Stimulated activated CD4-positive, alpha-beta T cell treated with anti-CD3 and anti-CD28 coated beads, Interleukin-1b, Interleukin-23, amount 100 ng/mL, for 24 hours (primary cell): Measurements from ENCODE around the gene STAT1.
"Not testable (repeated sequence)": the region's sequence is repeated elsewhere in the genome, so short reads cannot be mapped to it uniquely, and the experiment has no call there.

Experiments used
- DNase-seq, 4 experiments: peaks; one replicate each; pipeline ENCODE4 v3.0.0-alpha.2; 2020; ENCODE audit warnings: low read depth in 4 of 4, low spot score in 1 of 4

Gene STAT1

DNA sequence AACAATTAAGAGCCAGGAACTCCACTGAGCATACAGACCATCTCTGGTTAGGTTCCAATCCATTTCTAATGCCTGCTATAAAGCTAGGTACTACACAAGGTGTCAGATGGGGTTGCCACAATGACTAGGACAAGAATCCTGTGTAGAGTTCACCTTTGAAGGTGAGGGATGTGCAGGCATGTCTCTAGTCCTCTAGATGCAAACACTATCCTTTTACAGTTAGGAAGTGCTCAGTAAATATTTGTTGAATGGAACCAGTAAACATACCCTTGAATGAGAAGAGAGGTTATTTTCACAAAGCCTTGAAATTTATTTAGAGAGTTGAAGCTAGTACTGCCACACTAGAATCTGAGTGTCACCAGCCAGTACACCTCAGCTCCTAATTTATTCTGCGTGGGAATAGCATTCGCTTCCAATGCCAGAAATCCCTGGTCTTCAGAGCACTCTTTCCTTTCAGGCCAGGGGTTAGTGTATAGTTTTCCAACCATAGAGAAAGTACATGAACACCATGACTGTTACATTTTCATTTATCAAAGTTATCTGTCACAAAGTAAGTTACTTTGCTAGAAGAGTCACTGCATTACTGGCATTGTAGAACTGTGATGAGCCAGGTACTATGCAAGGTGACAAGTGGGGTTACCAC lies 48.3 kb downstream of the STAT1 start:
- DNase-seq, result no peak

DNA sequence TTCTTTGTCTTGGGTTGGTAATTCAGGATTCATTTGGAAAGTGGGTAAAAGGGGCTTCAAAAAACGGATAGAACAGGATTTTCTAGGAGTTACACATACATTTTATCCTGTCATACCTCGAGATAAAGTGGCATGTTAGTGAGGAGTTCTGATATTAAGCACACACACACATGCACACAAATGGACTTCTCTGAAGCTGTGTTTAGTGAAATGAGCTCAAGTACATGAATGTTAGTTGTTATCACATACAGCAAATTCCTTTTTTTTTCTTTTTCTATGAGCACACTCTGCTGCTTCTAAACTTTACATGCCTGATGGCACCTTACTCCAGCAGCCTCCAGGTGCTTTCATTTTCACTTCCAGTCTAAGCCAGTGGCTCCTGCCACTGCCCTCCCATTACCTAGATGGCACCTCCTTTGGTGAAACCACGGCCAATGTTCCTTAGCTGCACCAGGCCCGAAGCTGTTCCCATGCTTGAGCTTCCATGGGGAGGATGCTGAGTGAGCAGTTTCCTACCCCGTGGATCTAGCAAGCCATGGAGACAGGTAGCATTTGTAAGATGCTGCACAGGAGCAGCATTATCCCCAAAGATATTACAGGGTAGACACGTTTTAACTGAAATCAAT lies 49.7 kb downstream of the STAT1 start:
- no peak for DNase-seq

DNA sequence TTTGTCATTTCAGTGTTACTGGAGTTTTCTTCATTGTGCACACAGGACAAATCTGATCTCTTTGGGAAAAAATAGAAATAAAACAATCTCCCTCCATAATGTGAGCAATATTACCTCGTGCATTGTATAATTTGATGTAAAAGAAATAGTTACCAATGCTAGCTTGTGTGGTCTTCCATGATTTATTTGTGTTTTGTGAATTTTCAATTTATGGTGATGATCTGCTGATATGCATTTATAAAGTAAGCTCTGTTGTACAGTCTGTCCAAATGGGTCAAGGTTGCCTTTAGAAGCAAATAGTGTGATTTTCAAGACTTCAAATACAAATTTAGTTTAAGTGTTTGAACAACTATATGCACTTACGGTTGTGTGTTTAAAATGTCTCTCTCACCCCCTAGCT lies 50.9 kb downstream of the STAT1 start:
- DNase-seq, result no peak

DNA sequence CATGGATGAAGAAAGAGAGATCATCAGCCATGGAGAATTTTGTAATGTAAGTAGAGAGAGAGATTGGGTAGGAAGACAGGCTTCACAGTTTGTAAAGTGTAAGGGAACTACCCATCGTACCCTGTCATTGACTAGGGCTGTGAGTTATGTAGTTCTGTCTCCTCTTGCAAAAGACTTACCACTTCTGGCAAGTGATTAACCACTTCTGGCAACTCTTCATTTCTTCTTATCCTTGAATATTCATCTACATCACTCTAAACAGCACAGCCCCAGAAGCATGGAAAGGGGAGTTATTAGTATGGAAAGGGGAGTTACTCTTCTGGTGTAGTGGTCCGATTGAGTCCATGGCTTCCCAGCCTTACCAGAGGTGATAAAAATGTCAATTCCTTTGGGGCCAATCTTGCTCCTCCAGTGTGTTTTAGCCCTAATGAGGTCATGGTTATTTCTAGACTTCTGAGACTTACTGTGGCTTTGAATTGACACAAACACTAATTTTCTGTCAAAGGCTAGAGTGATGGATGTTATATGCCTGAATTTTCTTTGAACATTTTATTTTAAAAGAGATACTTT lies 52.0 kb downstream of the STAT1 start:
- no peak for DNase-seq

DNA sequence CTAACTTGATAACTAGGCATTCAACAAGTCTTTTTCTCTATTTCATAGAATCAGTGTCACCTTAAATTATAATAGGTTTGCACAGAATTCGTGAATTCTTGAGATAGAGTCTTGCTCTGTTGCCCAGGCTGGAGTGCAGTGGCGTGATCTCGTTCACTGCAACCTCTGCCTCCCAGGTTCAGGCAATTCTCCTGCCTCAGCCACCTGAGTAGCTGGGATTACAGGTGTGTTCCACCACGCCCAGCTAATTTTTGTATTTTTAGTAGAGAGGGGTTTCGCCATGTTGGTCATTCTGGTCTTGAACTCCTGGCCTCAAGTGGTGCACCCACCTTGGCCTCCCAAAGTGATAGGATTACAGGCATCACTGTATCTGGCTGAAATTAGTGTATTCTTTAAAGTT lies 52.9 kb downstream of the STAT1 start:
- DNase-seq, result not testable (repeated sequence)

DNA sequence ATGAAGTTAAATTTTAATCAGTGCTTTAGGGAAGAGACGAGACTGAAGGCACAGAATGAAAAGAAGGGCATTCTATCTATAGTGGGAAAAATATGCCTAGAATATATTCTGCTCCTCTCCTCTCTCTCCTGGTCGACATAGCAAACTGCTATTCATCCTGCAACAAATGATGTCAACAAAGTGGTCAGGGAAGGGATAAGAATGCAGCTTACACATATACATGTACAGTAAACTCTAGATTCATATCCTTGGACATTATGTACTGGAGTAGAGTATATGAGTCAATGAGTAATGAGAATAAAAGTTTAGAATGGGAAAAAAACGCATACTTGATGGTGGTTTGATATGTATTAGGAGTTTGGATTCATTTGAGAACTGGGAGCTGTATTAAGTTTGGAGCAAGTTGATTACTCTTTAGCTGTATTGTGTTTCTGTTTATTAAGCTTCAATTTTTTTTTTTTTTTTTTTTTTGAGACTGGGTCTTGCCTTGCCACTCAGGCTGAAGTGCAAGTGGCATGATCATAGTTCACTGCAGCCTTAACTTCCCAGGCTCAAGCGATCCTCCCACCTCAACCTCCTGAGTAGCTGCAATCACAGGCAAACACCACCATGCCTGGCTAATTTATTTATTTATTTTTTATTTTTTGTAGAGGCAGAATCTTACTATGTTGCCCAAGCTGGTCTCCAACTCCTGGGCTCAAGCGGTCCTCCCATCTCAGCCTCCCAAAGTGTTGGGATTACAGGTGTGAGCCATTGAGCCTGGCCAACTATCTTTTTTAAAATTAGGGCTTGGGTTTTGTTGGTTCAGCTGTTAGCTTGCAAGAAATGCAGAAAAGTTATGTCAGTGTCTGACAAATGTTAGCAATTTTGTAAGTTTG lies 53.8 kb downstream of the STAT1 start:
- DNase-seq, result no peak

DNA sequence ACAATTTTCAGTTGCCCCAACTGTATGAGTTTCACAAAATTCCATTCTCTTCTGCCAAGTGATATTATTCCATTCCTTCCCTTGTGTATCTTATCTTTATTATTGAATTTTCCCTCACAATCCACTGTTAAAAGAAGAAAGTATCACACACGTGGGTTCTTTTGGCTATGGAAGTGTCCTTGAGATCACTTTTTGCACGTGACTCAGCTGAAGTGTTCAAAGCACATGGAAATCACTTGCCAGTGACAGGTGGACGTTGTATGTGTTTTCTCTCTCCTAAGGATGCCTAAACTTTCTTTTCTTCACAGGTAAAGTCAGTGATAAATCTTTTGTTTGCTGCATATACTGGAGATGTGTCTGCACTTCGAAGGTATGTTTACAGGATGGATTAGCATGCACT lies 60.7 kb downstream of the STAT1 start:
- DNase-seq, result no peak

DNA sequence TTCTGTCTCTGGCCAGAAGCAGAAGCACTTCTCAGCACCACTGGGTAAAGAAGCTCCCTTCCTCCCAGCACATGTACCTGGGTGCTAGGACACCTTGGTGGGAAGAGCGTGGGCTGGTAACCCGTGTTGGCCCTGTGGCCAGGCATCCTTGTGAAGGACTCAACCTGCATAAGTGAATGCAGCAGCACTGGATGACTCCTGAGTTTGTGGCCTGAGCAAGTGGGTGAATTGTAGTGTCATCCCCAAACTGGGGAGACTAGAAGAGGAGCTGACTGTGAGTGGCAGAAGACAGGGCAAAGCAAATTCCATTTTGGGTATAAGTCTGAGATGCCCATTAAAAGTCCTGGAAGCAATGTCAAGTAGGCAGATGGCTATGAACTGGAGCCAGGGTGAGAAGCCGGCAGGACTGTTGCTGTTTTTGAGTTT lies 63.4 kb downstream of the STAT1 start:
- DNase-seq, result no peak

DNA sequence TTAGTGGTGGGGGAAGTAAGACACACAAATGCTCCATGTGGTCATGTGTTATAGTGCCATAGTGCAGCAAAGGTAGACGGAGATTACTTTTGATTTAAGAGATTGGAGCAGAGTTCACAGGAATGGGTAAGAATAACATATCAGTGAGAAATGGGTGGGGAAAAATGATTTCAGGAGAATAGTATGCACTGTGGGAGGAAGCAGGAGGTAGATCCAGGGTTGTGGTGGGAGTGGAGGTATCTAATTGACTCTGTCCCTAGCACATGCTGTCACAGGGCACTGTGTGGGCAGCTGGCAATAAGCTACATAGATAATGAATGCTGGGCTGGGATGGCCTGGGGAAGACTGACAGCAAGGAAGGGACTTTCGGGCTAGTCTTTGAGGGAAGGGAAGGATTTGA lies 65.3 kb downstream of the STAT1 start:
- no peak for DNase-seq

DNA sequence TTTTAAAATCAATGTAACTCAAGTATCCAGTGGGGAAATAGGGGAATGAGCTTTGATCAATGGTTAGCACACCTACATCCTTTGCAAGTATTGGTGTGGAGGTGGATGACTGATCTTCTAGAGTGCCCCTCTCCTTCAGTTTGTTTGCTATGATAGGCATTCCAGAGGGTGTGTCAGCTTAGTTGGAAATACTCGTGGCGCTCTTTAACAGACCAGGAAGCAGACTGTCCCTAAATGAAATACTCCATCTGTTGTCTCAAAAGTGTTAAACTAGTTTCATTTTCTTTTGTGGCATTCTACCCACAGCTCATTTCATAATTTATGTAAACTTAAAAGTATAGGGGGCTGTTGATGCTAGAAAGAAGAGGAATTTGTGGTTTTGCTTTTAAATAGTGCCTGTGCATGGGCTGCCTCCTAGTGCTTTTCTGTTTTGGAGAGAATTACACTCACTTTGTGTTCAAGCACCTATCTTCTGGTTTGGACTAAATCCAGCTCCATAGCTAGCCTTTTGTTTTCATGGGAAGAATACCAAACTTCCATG lies 66.2 kb downstream of the STAT1 start:
- DNase-seq, result no peak

DNA sequence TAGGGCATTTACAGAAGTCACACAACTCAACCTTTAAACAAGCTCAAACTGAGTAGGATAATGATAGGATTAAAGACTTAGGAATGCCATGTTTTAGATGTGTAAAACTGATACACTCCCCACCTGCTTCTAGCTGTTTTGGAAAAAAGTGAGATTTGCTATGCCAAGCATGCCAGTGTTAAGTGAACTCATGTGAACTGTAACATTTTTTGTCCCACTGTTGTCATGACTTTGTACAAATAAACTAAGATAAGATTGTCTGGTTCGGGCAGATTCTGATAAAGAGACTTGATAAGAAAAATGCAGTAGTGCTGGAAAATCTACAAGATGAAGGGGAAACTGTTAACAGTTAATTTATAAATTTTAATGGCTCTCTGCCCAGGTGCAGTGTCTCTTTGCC lies 66.8 kb downstream of the STAT1 start:
- DNase-seq, result no peak

DNA sequence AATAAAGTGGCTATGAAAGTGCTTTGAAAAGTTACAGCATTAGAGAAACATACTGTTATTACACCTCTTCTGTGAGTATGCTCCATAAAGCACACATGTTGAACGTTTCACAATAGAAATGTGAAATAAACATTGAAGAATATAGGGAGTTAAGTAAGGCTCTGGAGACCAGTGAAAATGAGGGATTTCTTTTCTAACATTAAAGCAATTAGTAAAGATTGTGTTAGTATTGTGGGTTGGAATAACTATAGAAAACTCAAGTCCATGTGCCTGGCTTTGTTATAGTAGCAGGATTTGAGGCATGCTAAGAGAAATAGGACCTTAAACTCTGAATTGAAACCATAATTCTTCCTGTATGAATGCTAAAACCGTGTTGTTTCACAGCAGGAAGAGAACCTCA lies 70.3 kb downstream of the STAT1 start:
- DNase-seq, result no peak

DNA sequence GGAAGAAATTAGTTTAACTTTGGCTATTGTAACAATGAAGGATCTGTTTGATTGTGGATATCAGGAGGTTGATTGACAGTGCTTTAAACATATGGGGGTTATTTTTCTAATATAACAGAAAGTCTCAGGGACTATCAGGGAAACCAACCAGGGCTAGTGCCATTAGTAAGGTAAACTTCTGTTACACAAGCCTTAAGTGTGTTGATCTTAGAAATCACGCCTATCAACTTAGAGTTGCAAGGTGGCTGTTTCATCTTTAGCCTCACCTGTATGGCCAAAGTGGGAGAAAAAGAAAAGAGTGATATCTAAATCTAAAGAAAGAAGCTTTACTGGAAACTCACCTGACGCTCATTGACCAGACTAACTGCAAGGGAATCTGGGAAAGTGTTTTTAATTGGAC lies 71.3 kb downstream of the STAT1 start:
- no peak for DNase-seq

DNA sequence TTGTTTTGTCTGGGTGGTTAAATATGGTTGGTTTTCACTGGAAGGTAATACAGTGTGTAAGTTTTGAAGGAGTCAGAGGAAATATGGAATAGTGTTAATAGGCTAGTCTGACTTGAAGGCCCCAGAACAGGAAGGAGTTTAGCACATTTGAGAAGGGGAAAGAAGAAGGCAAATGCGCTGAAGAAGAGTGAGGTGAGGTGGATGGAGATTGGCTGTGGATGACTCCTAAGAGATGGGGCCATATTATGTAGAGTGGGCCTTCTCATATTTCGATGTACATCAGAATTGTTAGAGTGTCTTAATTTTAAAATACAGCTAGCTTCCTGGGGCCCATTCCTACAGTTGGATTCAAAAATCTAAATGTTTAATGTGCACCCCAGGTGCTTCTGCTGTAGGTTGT lies 72.4 kb downstream of the STAT1 start:
- no peak for DNase-seq

DNA sequence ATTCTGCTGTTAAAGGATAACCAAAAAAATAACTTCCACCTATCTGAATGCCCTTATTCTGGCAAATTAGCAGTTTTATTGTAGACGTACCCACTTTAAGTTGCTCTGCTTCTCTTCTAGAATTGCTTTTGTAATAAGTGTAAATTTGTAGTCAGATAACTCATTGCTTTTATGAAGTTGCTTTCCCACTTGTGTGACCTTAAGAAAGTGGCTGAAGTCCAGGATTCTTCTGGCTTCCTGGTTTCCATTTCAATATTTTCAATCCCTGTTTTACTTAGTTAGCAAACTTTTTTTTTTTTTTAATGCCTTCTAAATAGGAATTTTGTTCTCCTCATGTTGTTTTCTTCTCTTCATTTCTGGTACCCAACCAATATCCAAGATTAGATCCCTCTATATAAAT lies 73.5 kb downstream of the STAT1 start:
- no peak for DNase-seq

DNA sequence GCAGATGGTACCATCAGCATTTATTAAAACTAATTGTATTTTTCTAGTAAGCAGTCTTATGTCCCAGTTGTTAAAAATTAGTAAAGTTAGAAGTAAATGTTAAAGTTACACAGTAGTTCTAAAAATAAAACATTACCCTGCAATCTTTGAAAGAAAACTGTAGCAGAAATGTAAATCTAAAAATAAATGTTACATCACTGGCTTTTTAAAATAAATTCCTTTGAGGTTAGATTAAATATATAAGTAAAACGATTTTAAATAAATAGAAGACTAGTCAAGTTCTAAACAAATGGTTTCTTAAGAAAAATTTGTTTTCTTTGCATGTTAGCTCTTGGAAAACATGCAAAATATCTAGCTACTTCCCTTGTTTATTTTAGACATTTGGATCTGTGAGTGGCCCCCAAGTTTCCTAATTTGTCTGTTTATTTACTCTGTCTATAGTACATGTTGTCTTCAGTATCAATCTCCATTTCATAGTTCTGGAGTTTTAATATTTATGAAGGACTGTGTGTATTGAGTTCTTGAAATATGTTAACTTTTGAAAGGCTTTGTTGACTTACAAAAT lies 75.1 kb downstream of the STAT1 start:
- DNase-seq, result no peak

DNA sequence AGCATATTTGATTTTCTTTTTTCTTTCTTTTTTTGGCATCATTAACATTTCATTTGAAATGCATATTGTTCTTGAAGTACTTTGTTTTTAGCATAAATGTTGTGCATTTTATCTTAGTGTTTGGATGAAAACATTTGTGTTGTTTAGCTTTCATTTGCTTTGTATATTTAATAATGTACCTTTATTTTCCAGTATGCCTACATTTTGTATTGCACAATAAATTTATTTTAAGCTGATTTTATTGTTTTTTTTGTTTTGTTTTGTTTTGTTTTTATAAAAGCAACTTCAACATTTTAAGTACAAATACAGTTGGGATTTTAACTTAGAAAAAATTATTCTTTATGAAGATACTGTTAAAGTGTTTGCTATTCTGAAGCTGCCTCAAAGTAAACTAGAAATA lies 78.9 kb downstream of the STAT1 start:
- DNase-seq, result no peak

DNA sequence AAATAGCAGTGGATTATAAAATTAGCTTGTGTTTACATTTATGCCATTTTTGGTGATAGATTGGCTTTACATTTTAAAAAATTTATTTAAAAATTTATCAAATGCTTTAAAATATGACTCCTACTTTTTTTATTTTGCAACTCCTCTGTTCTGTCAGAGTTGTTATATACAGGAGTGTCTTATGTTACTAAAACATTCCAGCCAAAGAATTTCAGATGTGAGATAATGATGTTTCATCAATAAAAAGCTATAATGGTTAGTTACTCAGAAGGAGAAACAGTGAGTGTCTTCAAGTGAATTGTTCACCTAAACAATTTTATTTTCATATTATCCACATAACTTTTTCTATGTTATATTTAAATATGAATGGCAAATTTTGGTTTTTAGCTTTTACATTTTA lies 80.6 kb downstream of the STAT1 start:
- DNase-seq, result no peak

DNA sequence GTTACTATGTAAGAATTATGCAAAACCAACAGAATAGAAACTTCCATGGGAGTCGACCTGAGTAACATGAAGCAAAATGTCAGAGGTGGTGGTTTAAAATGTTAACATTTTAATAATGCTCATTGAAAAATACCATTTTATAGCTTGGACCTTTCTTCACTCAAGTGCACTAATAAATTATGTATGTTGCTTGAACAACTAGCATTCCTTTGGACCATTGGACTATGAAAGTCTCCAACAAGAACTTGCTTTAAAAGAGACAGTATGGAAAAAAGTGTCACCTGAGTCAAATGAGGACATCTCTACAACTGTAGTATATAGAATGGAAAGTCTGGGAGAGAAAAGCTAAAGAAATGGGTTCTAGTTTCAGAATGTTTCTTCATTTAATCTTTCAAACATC lies 81.5 kb downstream of the STAT1 start:
- no peak for DNase-seq

DNA sequence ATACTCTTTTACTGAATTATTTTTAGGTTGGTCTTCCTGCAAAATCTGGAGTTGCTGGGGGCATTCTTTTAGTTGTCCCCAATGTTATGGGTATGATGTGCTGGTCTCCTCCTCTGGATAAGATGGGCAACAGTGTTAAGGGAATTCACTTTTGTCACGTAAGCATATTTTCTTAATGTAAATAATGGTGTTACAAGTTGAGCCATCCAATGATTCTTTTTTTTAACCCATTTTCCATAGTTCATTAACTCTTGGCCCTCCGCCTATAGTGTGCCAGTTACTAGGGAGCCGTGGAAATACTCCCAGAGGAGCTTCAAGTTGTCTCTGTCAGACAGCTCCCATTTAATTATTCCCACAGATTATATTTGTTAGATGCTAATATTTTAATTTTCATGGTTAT lies 83.6 kb downstream of the STAT1 start:
- DNase-seq, result no peak

DNA sequence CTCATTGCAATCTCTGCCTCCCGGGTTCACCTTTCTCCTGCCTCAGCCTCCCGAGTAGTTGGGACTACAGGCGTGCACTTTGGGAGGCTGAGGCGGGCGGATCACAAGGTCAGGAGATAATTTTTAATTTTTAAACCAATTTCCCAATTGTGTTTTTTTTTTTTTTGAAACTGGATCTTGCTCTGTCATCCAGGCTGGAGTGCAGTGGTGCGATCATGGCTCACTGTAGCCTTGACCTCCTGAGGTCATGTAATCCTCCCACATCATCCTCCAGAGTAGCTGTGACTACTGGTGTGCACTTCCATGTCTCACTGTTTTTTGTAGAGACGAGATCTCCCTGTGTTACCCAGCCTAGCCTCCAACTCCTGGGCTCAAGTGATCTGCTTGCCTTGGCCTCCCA lies 84.1 kb downstream of the STAT1 start:
- no peak for DNase-seq
